ENCODE results near the gene UPF2. TPM values are rescaled to one million over a fixed set of nuclear protein-coding genes. Genes with fewer than 3 reads are reported as not detected.

Gene UPF2
- total RNA-seq, 3 donors from 2014 or later (not counting 1 experiment from before 2014, with no cell fraction given), result 29.3 to 33.2 (median 30.1) TPM

DNA sequence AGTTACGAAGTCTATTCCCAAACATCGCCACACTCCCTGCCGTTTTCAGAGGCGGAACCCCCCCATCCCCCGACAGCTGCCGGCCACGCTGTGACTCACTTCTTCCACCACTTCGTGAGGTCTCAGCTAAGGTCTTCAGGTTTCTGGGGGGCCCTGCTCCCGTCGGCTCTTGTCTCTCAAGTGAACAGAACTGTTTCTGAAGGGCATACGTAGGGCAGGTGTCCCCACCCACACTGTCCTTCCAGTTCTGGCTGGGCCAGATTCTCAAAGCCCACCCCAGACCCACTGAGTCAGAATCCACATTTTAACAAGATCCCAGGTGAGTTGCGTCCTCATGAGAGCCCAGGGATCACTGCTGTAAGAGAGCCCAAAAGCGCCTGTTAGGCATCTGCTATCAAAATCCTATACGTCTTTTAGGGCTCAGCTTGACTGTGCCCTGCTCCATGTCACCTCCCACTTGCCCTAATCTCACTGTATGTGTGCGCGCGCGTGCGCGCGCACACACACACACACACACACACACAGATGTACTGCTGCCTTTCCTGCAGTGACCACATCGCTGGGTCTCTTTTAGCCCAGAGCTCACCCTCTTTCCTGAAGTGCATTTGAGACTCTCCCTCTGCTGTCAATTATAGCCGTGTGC is 140.7 kb downstream of the UPF2 start:
- no peaks in the 10 kb centered on the region for H3K9me3 Mint-ChIP-seq
- H3K27ac ChIP-seq (ENCODE audit: low read length), result no peak overlapping the region
- intact Hi-C loops (cut with micrococcal nuclease), result no loop called here

DNA sequence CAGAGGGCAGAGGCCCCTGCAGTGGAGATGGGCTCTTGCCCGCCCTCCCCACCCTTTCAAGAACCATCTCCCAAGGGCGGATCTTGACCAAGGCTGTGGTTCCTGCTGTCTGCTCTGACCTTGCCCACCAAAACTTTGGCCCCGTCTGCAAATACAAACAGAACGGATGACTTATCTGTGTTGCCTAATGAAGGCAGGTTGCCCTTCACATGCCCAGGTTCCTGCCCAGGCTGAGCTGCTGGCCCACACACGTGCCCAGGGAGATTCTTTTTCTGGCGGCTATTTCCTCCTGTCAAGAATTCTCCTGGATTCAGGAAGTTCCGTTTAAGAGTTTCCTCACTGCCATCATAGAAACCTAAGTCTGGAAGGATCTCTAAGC is 141.2 kb downstream of the UPF2 start:
- Mint-ChIP-seq H3K4me1 (no peaks in the 10 kb centered on the region), H3K36me3 (no peaks in the 10 kb centered on the region), H3K27me3 (ENCODE audit: low read depth in 2 of 2) (peaks cover 7 to 10% of the 10 kb centered on the region in 2 donors), H3K27ac (no peak overlapping the region), H3K4me3 (no peak overlapping the region), H3K9me3 (no peaks in the 10 kb centered on the region)
- DNase-seq, result no peak
- Histone ChIP-seq H3K36me3 (ENCODE audit: control insufficient read depth, insufficient read depth, low read length) (no peaks in the 10 kb centered on the region), H3K9me3 (ENCODE audit: control insufficient read depth, insufficient read depth, low read length) (no peaks in the 10 kb centered on the region), H3K27me3 (ENCODE audit: control insufficient read depth, insufficient read depth, low read length) (no peaks in the 10 kb centered on the region), H3K4me3 (ENCODE audit: low read length) (no peak overlapping the region), H3K4me1 (ENCODE audit: control insufficient read depth, insufficient read depth, low read length) (no peaks in the 10 kb centered on the region), H3K27ac (ENCODE audit: low read length) (no peak overlapping the region)
- intact Hi-C loops (cut with micrococcal nuclease), result no loop called here
- 65% methylated on average over 6 of the region's 7 CpGs for WGBS (ENCODE audit: insufficient coverage)
- TF ChIP-seq, protein P1, sequence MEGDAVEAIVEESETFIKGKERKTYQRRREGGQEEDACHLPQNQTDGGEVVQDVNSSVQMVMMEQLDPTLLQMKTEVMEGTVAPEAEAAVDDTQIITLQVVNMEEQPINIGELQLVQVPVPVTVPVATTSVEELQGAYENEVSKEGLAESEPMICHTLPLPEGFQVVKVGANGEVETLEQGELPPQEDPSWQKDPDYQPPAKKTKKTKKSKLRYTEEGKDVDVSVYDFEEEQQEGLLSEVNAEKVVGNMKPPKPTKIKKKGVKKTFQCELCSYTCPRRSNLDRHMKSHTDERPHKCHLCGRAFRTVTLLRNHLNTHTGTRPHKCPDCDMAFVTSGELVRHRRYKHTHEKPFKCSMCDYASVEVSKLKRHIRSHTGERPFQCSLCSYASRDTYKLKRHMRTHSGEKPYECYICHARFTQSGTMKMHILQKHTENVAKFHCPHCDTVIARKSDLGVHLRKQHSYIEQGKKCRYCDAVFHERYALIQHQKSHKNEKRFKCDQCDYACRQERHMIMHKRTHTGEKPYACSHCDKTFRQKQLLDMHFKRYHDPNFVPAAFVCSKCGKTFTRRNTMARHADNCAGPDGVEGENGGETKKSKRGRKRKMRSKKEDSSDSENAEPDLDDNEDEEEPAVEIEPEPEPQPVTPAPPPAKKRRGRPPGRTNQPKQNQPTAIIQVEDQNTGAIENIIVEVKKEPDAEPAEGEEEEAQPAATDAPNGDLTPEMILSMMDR (IDR thresholded peaks at IDR 0.05), result no peak
- no peak for ATAC-seq

More for the DNA sequence above, 140.7 kb downstream of the UPF2 start:
- Histone ChIP-seq H3K36me3 (ENCODE audit: control insufficient read depth, insufficient read depth, low read length) (no peaks in the 10 kb centered on the region), H3K4me1 (ENCODE audit: control insufficient read depth, insufficient read depth, low read length) (peaks cover 3% of the 10 kb centered on the region), H3K9me3 (ENCODE audit: control insufficient read depth, insufficient read depth, low read length) (no peaks in the 10 kb centered on the region), H3K4me3 (ENCODE audit: low read length) (no peak overlapping the region), H3K27me3 (ENCODE audit: control insufficient read depth, insufficient read depth, low read length) (no peaks in the 10 kb centered on the region)
- TF ChIP-seq, protein P1 (IDR thresholded peaks at IDR 0.05), result no peak
- peaks cover 0 to 4% of the 10 kb centered on the region in 2 donors for H3K4me1 Mint-ChIP-seq
- H3K27me3 Mint-ChIP-seq (ENCODE audit: low read depth in 2 of 2), result peaks cover 7 to 10% of the 10 kb centered on the region in 2 donors
- WGBS (ENCODE audit: insufficient coverage), result 72% methylated on average over 23 of the region's 23 CpGs
- no peak overlapping the region for H3K27ac Mint-ChIP-seq
- no peak overlapping the region for H3K4me3 Mint-ChIP-seq
- H3K36me3 Mint-ChIP-seq, result no peaks in the 10 kb centered on the region
- ATAC-seq (no peak), DNase-seq (no peak)

DNA sequence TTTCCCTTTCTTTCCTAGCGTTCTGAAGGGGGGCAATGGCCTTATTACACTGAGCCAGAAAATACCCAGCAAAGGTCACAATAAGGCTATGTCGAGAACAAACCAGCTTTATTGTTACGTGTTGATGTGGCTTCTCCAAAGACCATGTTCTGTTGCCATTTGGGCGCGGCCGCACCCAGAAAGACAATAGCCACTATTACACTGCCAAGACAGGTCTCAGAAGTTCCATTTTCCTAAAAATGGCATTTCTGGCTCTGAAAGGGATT is 141.6 kb downstream of the UPF2 start:
- Mint-ChIP-seq H3K4me3 (no peak overlapping the region), H3K36me3 (no peaks in the 10 kb centered on the region), H3K9me3 (no peaks in the 10 kb centered on the region), H3K27me3 (ENCODE audit: low read depth in 2 of 2) (peaks cover 7 to 10% of the 10 kb centered on the region in 2 donors), H3K27ac (no peak overlapping the region), H3K4me1 (no peaks in the 10 kb centered on the region)
- 92% methylated on average over 6 of the region's 6 CpGs for WGBS (ENCODE audit: insufficient coverage)
- Histone ChIP-seq H3K4me3 (ENCODE audit: low read length) (no peak overlapping the region), H3K4me1 (ENCODE audit: control insufficient read depth, insufficient read depth, low read length) (no peaks in the 10 kb centered on the region), H3K27ac (ENCODE audit: low read length) (no peak overlapping the region), H3K36me3 (ENCODE audit: control insufficient read depth, insufficient read depth, low read length) (no peaks in the 10 kb centered on the region), H3K27me3 (ENCODE audit: control insufficient read depth, insufficient read depth, low read length) (no peaks in the 10 kb centered on the region), H3K9me3 (ENCODE audit: control insufficient read depth, insufficient read depth, low read length) (no peaks in the 10 kb centered on the region)
- intact Hi-C loops (cut with micrococcal nuclease), result no loop called here
- DNase-seq (no peak), ATAC-seq (no peak)
- TF ChIP-seq, protein P1 (IDR thresholded peaks at IDR 0.05), result no peak
